ENCODE results near the gene CLIP1.

GRCh38 chr12:122238861-122239260, 183.6 kb downstream of the CLIP1 start:
- TF ChIP-seq NR2F1 (CRISPR knock-in tag; IDR thresholded peaks at IDR 0.05) (no peak), CTCF (CRISPR knock-in tag; IDR thresholded peaks at IDR 0.05) (no peak), BRCA1 (CRISPR knock-in tag; IDR thresholded peaks at IDR 0.05) (no peak)
